ENCODE data around the gene NFS1.
"Not testable (repeated sequence)": the region's sequence is repeated elsewhere in the genome, so short reads cannot be mapped to it uniquely, and the experiment has no call there.

NFS1 gene

GRCh38 chr20:35721621-35722020 lies 22.5 kb upstream of the NFS1 start:
- no peak for TF ChIP-seq CTCF (IDR thresholded peaks at IDR 0.05; ENCODE audit: low read depth, low read length, missing control alignments)
- H3K27ac ChIP-seq, result no peak overlapping the region
- in situ Hi-C loops (cut with HindIII; ENCODE audit: low pct_ligation_motif_present, low sequenced_read_pairs), result no loop called here
- H3K4me3 ChIP-seq (ENCODE audit: low read depth, low read length), result no peak overlapping the region
- DNase-seq, result no peak
- no peaks in the 10 kb centered on the region for H3K27me3 ChIP-seq (replicated peaks)
- peaks cover 96% of the 10 kb centered on the region for H3K36me3 ChIP-seq (replicated peaks)

GRCh38 chr20:35721219-35721618 lies 22.1 kb upstream of the NFS1 start:
- Histone ChIP-seq H3K27ac (no peak overlapping the region), H3K36me3 (replicated peaks) (peaks cover 96% of the 10 kb centered on the region), H3K27me3 (replicated peaks) (no peaks in the 10 kb centered on the region), H3K4me3 (ENCODE audit: low read depth, low read length) (no peak overlapping the region)
- no peak for DNase-seq
- TF ChIP-seq CTCF (IDR thresholded peaks at IDR 0.05; ENCODE audit: low read depth, low read length, missing control alignments), result no peak
- in situ Hi-C loops (cut with HindIII; ENCODE audit: low pct_ligation_motif_present, low sequenced_read_pairs), result no loop called here

- H3K4me3 ChIP-seq (ENCODE audit: low read depth, low read length), result no peak overlapping the region
- in situ Hi-C loops (cut with HindIII; ENCODE audit: low pct_ligation_motif_present, low sequenced_read_pairs), result no loop called here
- H3K27me3 ChIP-seq (replicated peaks), result no peaks in the 10 kb centered on the region
- H3K36me3 ChIP-seq (replicated peaks), result peaks cover 96% of the 10 kb centered on the region
- TF ChIP-seq CTCF (IDR thresholded peaks at IDR 0.05; ENCODE audit: low read depth, low read length, missing control alignments), result no peak
- no peak for DNase-seq
- no peak overlapping the region for H3K27ac ChIP-seq
Measured at GRCh38 chr20:35720165-35721123, 21.3 kb upstream of the NFS1 start.

DNA sequence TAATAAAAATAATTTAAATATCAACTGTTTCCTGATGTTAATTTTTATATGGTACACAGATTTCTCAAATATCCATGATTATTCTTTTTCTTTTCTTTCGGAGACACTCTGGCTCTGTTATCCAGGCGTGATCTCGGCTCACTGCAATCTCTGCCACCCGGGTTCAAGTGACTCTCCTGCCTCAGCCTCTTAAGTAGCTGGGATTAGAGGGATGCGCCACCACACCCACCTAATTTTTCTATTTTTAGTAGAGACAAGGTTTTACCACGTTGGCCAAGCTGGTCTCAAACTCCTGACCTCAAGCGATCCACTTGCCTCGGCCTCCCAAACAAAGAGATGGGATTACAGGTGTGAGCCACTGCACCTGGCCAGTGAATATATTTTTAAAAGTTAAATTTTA lies 20.6 kb upstream of the NFS1 start:
- no peak for TF ChIP-seq CTCF (IDR thresholded peaks at IDR 0.05; ENCODE audit: low read depth, low read length, missing control alignments)
- H3K27me3 ChIP-seq (replicated peaks), result no peaks in the 10 kb centered on the region
- H3K4me3 ChIP-seq (ENCODE audit: low read depth, low read length), result no peak overlapping the region
- in situ Hi-C loops (cut with HindIII; ENCODE audit: low pct_ligation_motif_present, low sequenced_read_pairs), result no loop called here
- peaks cover 95% of the 10 kb centered on the region for H3K36me3 ChIP-seq (replicated peaks)
- no peak for DNase-seq
- H3K27ac ChIP-seq, result no peak overlapping the region

DNA sequence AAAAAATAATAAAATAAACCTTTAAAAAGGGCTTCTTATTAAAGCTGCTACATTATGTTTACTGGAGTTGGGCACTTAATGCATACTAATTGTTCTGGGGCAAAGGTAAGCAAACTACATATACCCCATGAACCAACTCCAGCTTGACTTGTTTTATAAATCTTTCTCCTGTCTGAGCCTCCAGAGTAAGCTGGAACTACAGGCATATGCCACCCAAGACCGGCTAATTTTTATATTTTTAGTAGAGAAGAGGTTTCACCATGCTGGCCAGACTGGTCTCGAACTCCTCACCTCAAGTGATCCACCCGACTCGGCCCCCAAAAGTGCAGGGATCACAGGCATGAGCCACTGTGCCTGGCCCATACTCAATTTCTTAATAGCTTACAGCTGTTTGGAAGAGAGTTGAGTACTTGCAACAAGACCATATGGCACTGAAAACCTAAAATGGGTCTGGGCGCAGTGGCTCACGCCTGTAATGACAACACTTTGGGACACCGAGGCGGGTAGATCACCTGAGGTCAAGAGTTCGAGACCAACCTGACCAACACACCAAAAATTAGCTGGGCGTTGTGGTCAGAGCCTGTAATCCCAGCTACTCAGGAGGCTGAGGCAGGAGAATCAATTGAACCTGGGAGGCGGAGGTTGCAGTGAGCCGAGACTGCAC lies 20.0 kb upstream of the NFS1 start:
- no peaks in the 10 kb centered on the region for H3K27me3 ChIP-seq (replicated peaks)
- peaks cover 94% of the 10 kb centered on the region for H3K36me3 ChIP-seq (replicated peaks)
- H3K4me3 ChIP-seq (ENCODE audit: low read depth, low read length), result no peak overlapping the region
- TF ChIP-seq CTCF (IDR thresholded peaks at IDR 0.05; ENCODE audit: low read depth, low read length, missing control alignments), result no peak
- no peak for DNase-seq
- in situ Hi-C loops (cut with HindIII; ENCODE audit: low pct_ligation_motif_present, low sequenced_read_pairs), result no loop called here
- no peak overlapping the region for H3K27ac ChIP-seq

DNA sequence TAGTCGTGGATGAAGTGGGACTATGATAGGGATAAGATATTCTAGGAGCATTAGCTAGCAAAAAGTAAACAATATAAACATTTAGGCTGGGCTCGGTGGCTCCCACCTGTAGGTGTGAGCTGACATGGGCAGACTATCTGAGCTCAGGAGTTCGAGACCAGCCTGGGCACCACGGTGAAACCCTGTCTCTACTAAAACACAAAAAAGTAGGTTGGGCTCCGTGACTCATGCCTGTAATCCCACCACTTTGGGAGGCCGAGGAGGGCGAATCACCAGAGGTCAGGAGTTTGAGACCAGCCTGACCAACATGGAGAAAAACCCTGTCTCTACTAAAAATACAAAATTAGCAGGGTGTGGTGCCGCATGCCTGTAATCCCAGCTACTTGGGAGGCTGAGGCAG lies 19.2 kb upstream of the NFS1 start:
- in situ Hi-C loops (cut with HindIII; ENCODE audit: low pct_ligation_motif_present, low sequenced_read_pairs); H3K4me3 ChIP-seq (ENCODE audit: low read depth, low read length); DNase-seq; H3K27ac ChIP-seq; H3K27me3 ChIP-seq (replicated peaks): not testable (repeated sequence)
- H3K36me3 ChIP-seq (replicated peaks), result peaks cover 93% of the 10 kb centered on the region

Data from brain microvascular endothelial cell (primary cell).